IPS DF 4.7 (cell line): ENCODE data around the gene GPC5.
"Not testable (repeated sequence)": the region's sequence is repeated elsewhere in the genome, so short reads cannot be mapped to it uniquely, and the experiment has no call there.

Experiments
- DNase-seq: peaks from one replicate; pipeline ENCODE4 v3.0.0-alpha.2; 2013; ENCODE audit warnings: low spot score; ENCODE audit errors: extremely low read depth

The GPC5 gene

DNA sequence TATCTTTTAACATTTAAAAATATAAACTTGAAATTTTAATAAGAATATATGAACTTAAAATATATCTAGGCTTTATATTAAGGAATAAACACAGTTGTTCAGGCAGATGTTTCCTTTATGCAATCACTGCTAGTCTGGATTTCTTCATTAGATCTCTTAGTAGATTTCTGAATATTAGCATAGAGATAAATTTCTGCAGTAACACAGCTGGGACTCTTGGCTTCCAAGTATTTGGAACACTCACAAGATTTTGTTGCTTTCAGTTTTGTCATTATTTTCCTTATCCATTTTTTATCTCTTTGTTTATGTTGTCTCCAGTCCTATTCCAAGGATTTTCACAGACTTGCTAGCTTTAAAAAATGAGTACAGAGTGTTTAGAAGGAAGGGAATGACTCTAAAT lies 857.1 kb downstream of the GPC5 start:
- no peak for DNase-seq

DNA sequence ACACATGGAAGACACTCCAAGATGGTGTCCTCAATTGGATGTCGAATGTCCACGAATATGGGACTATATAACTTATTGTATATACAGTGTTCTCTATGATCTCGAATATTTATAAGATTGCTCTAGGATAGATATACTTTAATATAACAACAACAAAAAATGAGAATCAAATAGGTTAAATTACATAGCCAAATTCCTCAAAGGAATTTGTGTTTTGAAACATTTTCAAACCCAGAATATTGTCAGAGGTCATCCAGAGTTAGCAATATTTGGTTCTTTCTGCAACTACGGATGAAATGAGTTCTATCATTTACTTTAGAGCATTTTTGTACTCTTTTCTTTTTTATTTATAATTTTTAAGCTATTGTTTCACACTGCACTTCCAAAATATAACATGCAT lies 857.8 kb downstream of the GPC5 start:
- no peak for DNase-seq

DNA sequence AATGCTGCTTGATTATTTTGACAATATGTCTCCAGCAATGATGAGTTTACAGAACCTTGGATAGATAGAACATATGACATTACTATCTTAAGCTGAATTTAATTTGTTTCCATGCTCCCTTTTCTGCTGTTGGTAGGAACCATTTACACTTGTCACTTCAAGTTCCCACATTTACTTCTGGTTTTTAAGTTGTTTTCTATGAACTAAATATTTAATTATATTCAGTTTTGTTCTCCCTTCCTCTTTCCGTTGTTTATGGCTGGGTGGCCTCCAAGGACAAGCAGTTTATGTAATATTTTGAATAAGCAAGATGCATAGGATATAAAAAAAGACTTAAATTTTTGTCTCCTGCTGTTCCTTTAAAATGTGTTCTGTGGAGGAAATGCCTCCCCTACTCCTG lies 860.6 kb downstream of the GPC5 start:
- no peak for DNase-seq

DNA sequence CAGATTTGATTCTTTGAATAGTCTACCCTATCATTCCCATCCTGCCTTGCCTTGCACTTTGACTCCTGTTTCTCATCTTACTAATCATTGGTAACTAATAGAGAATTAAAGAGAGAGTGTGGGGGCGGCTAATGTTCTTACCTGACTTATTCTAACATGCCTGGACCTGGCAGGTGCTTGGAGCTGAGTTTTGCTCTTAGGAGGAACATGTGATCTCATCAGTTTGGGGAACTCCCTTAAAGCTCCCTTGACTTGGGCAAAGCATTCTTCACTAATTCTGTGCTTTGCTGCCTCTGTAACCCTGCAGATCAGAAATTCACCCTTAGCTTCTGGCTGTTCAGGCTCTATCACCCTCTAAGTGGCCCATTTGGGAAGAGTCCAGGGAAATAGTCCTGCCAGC lies 861.1 kb downstream of the GPC5 start:
- DNase-seq, result no peak

DNA sequence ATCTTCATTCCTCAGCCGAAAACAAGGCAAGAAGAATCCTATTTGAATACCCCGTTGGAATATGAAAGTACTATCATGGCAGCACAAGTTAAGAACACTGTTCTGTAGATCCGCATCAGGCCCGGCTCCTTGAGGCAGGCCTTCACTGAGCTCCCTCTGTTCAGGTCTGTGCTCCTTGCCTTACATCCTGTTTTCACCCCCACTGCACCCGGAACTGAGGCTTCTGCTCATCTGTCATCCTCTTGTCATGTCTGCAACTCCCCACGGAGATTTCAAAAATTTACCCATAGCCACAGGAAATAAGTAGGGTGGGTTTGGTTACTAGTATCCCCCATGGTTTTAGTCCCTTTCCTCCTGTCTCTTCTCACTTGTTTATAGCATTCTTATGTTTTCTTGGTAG lies 861.9 kb downstream of the GPC5 start:
- DNase-seq, result no peak

DNA sequence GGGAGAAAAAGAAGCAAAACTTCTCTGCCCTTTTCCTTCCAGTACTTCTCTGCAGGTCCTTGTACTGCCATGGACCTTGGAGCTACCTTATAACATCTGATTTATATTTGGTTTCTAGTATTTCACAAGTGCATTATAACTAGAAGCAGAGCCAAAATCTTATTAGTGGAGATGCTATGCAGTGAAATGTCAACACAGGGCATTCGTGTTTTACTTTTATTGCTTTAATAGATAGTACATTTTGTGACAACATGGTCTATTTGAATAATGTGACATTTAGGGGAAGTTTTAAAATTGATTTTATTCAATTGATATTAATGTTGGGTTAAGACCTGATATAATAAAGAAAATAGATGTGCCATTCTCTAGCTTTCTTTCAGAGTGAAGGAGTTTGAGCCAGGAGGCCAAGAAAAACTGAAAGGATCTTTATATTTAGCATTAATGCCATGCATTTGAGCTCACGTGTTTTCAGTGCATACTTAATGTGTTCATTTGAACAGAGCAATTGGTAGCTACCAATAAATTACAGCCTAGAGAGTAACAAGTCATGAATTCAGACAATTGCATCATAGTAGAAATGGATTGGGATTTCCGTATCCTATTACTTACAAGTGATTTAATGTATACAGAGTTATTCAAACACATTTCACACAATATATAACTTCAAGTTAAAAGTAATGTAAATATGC lies 863.8 kb downstream of the GPC5 start:
- DNase-seq, result no peak

DNA sequence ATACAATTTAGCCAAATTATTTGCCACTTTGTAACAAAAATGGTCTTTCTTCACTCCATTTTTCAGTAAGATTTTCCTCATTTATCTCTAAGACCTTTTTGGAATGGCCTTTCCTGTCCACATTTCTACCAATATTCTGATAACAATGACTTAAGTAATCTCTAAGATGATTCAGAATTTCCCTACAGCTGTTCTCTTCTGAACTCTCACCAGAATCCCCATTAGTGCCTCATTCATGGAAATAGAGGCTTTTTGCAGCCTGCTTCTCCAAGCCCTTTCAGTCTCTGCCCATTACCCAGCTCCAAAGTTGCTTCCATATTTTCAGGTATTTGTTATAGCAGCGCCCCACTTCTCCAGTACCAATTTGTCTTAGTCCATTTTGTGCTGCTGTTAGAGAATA lies 867.0 kb downstream of the GPC5 start:
- no peak for DNase-seq

DNA sequence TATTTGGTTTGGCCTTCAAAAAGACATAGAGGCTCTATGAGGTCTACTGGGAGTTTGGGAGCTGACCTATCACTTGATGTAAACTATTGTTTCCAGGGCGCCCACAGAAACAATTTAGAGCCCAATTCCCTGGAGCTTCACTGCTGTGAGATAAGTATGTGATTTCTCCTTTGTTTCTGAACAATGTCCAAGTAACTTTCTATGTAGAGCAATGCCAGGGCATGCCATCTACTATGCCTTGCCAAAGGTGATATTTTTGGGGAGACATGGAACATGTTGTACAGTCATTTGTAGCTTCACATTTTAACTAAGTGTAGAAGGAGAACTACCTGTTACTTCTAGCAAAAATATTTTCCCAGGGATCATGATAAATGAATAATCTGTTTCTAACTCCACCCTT lies 872.6 kb downstream of the GPC5 start:
- DNase-seq, result no peak

DNA sequence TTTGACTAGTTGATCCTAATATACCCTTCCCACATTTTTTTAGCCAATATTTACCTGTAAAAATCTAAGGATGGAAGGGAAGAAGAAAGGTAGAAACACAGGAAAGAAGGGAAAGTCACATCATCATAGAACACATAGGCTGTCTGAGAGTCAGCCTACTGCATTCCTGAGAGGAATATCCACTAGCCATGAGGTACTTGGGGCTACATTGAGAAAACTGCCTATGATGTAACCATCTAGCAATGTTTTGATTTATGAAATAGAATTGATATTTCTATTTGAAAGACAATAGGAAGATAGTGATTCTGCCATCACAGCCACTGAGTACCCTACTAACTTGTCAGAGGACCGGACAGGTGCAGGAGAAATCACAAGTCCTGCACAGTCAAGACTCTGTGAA lies 873.8 kb downstream of the GPC5 start:
- DNase-seq, result no peak

DNA sequence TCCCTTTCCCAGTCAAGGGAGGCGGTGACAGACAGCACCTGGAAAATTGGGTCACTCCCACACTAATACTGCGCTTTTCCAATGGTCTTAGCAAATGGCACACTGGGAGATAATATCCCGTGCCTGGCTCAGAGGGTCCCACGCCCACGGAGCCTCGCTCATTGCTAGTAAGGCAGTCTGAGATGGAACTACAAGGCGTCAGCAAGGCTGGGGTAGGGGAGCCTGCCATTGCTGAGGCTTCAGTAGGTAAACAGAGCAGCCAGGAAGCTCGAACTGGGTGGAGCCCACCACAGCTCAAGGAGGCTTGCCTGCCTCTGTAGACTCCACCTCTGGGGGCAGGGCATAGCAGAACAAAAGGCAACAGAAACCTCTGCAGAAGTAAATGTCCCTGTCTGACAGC lies 882.6 kb downstream of the GPC5 start:
- DNase-seq, result not testable (repeated sequence)

DNA sequence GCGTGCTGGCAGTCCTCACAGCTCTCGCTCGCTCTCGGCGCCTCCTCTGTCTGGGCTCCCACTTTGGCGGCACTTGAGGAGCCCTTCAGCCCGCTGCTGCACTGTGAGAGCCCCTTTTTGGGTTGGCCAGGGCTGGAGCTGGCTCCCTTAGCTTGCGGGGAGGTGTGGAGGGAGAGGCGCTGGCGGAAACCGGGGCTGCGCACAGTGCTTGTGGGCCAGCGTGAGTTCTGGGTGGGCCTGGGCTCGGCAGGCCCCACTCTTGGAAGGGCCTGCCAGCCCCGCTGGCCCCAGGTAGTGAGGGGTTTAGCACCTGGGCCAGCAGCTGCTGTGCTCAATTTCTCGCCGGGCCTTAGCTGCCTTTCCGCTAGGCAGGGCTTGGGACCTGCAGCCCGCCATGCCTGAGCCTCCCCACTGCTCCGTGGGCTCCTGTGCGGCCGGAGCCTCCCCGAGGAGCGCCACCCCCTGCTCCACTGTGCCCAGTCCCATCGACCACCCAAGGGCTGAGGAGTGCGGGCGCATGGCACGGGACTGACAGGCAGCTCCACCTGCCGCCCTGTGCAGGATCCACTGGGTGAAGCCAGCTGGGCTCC lies 892.4 kb downstream of the GPC5 start:
- DNase-seq, result not testable (repeated sequence)

DNA sequence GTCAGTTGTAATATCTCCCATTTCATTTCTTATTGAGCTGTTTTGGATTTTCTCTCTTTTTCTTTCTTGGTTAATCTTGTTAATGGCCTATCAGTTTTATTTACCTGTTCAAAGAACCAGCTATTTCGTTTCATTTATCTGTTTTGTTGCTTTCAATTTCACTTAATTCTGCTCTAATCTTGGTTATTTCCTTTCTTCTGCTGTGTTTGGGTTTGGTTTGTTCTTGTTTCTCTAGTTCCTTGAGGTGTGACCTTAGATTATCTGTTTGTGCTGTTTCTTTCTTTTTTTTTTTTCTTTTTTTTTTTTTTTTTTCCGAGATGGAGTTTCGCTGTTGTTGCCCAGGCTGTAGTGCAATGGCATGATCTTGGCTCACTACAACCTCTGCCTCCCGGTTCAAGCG lies 896.1 kb downstream of the GPC5 start:
- DNase-seq, result not testable (repeated sequence)

DNA sequence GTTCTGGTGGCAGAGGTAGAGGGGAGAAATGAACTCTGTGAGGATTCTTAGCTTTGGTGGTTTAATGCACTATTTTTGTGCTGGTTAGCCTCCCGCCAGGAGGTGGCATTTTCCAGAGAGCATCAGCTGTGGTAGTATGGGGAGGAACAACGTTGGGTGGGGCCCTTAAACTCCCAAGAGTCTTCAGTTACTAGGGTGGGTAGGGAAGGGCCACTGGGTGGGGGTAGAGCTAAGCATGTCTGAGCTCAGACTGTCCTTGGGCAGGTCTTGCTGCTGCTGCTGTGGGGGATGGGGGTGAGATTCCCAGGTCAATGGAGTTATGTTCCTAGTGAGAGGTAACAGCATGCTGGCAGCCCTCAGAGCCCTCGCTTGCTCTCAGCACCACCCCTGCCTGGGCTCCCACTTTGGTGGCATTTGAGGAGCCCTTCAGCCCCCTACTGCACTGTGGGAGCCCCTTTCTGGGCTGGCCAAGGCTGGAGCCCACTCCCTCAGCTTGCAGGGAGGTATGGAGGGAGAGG lies 897.8 kb downstream of the GPC5 start:
- DNase-seq, result not testable (repeated sequence)

DNA sequence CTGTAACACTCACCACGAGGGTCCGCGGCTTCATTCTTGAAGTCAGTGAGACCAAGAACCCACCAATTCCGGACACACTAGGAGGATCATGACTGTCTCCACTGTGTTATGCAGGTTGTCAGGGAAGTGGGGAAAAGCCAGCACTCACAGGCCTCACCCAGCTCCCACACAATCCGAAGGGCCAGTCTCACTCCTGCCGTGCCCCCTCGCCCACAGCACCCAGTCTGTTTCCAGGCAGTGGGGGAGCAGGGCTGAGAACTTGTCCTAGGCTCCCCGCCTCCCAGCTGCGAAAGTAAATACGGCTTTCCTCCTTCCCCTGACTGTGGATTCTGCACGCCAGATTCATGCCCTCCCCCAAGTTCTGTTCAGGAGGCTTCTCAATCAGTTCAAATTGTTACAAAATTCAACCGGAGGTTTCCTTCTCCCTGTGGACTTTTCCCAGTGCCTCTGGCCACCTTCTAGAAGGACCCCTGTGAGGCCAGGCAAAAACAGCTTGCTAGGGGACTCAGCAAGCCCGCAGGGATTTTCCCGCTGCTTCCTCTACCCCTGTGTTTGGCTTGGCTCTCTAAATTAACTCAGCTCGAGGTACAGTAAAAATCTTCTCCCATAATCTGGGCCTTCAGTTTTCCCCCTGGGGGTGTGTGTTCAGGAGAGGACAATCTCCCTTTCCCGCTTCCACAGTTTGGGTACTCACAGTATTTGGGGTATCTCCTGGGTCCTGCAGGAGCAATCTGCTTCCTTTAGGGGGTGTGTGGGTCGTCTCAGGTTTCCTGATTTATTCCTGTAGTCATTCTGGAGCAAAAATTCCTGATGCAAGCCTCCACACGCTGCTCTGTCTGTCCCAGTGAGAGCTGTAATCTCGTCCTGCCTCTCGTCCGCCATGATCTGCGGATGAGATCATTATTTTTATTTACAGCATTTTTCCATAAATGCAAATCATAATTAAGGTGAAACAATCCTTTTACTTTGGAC lies 899.8 kb downstream of the GPC5 start:
- peak; percentile 9 for DNase-seq

DNA sequence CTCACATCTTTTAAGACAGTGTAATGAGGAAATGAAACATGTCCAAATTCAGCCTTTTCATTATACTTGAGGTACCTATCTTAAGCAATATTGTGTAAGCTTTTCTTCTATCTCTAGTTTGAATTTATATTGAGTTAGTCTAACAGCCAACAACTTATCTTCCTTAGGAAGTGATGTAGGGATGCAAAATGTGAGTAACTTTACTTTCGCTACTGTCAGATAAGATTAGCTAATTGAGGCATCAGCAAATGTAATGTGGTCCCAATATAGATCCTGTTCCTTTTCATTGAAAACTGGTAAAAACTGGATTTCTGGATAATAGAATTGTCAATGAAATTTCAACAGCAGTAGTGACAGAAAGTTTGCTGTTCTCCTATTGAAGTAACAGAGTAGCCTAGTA lies 902.2 kb downstream of the GPC5 start:
- DNase-seq, result no peak

DNA sequence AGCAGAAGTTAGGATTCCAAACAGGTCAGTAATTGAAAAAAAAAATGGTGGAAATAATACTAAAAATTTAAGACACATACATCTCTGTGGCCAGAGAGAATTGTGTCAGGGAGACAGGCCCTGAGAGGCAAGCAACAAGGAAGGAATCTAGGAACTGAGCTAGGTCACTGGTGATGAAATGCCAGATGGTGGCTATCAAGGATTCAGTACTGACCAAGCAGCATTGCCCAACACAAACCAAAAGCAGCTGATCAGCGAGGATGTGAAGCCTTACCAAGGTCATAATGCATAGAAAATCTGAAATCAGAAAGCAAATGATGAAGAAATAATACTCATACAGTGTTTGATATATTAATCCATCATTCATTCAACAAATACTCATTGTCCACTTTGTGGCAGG lies 905.0 kb downstream of the GPC5 start:
- no peak for DNase-seq

DNA sequence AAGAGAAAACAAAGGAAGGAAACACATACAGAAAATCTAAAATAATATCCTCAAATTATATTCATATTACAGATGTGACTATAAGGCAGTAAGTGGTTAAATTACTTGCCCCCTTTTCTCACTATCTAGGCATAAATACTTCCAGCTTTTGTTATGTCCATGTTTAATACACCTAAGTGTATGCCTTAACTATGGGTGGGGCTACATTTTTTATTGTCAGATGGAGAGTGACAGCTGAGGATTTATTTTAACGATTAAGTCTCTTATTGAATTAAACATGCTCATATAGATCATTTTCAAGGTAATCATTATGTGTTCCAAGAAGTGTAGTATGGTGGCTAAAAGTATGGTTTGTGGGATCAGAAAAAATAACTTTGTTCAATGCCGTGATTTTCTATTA lies 909.3 kb downstream of the GPC5 start:
- no peak for DNase-seq

DNA sequence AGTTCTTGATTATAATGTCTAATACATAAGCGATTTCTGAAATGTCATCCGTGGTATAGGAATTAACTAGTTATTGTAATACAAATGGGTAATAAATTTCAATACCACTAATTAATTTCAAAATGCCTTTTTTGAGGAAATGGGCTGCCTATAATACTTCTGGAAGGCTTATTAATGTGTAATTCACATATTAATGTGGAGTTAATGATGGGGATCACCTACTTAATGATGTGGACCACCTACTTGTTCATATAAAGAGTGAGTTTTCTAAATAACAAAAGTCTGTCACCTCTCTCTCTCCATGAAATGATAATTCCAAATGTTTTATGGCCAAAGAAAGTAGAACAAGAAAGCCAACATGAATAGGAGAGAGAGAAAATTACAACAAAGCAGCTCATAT lies 914.4 kb downstream of the GPC5 start:
- DNase-seq, result no peak

DNA sequence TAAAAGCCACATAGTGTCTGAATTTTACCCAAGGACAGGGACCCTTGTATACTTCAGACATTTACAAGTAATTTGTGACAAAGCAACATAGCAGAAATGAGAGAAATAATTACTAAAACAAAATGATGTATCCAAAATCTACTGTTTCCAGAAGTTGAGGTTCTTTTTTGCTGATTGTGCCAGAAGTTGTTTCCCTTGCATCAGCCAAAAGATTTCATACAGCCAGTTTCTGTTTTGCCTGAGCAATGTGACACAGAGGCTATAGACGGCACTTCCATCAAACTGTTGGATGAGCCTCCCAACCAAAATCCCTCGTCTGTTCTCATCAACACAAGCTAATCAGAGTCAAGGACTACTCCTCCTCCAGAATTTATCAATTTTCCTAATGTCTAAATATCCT lies 915.0 kb downstream of the GPC5 start:
- DNase-seq, result no peak

DNA sequence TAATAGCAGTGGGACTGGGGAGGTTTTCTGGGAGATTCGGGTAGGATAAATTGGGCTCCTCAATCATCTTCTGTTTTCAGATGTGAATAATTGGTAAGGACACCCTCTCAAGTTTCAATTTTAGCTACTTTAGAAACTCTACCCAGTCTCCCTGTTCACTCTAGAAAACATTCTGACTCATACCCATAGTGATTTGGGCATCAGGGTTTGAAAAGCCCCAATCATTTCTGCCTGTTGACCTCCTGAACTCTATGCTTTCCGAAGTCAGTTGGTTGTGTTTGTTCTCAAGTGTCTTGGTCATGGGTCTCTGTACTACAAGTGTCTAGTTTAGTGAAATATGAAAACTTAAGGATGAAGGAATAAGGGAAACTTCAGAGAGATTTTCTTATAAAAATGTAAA lies 916.8 kb downstream of the GPC5 start:
- DNase-seq, result no peak

DNA sequence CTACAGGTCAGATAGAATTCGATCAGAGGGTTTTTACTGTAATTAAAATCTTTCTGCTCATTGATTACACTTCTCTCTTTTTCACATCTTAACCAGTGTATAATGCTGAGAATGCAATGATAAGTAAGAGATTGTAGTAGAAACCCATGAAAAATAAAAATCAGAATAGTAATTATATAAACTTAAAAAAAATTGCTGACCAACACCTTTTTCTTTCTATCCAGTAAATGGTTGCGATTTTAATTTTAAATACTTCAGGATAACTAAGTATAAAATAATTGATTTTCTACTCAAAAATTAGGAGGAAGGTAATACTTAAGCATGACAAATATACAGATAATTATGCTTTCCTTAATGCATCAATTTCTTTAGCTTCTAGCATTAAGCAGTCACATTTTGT lies 917.6 kb downstream of the GPC5 start:
- DNase-seq, result no peak

DNA sequence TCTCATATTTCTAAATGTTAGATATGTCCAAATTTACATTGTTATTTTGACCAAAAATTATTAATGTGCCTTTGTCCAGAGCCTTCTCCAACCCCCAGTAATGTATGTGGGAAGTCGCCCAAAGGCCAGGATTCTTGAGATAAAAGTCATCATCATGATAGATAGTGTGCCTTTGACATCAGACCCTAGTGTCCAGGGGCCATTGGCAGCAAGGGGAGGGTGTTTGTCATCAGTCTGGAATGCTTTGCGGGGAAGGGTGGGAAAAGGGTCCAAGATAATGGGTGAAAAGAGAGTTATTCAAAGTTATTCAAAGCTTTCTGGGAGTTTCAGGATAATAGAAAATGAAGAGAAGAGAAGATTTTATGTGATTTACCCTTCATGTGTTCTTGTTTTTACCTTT lies 918.6 kb downstream of the GPC5 start:
- no peak for DNase-seq
